ENCODE measurements around the gene KIAA1549.

KIAA1549 gene

GRCh38 chr7:138929969-138930368 lies 51.2 kb downstream of the KIAA1549 start:
- Histone ChIP-seq H3K9ac (ENCODE audit: low read depth in 1 of 2, low read length in 2 of 2) (no peak overlapping the region), H3K9me3 (ENCODE audit: control insufficient read depth in 1 of 2, low read length in 2 of 2) (no peaks in the 10 kb centered on the region), H3K4me1 (ENCODE audit: control insufficient read depth in 1 of 2, insufficient read depth in 2 of 2, low read length in 2 of 2) (peaks cover 6 to 7% of the 10 kb centered on the region in 2 donors), H3K27me3 (ENCODE audit: control insufficient read depth in 1 of 2, insufficient read depth in 2 of 2, low read length in 2 of 2) (no peaks in the 10 kb centered on the region), H3K36me3 (ENCODE audit: control insufficient read depth in 1 of 2, insufficient read depth in 2 of 2, low read length in 2 of 2) (no peaks in the 10 kb centered on the region), H3K4me3 (ENCODE audit: low read depth in 1 of 2, low read length in 2 of 2) (no peak overlapping the region), H3K27ac (ENCODE audit: low read depth, low read length) (no peak overlapping the region)

DNA sequence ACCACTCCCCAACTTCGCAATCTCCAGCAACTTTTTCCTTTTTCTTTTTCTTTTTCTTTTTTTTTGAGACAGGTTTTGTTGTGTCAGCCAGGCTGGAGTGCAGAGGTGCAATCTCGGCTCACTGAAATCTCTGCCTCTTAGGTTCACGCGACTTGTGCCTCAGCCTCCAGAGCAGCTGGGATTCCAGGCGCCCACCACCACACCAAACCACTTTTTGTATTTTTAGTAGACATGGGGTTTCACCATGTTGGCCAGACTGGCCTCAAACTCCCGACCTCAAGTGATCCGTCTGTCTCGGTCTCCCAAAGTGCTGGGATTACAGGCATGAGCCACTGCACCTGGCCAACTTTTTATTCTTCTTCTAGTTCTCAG lies 55.0 kb downstream of the KIAA1549 start:
- Histone ChIP-seq H3K4me1 (ENCODE audit: control insufficient read depth in 1 of 2, insufficient read depth in 2 of 2, low read length in 2 of 2) (no peaks in the 10 kb centered on the region), H3K4me3 (ENCODE audit: low read depth in 1 of 2, low read length in 2 of 2) (no peak overlapping the region), H3K27me3 (ENCODE audit: control insufficient read depth in 1 of 2, insufficient read depth in 2 of 2, low read length in 2 of 2) (no peaks in the 10 kb centered on the region), H3K9ac (ENCODE audit: low read depth in 1 of 2, low read length in 2 of 2) (no peak overlapping the region), H3K9me3 (ENCODE audit: control insufficient read depth in 1 of 2, low read length in 2 of 2) (no peaks in the 10 kb centered on the region), H3K36me3 (ENCODE audit: control insufficient read depth in 1 of 2, insufficient read depth in 2 of 2, low read length in 2 of 2) (no peaks in the 10 kb centered on the region), H3K27ac (ENCODE audit: low read depth, low read length) (no peak overlapping the region)

DNA sequence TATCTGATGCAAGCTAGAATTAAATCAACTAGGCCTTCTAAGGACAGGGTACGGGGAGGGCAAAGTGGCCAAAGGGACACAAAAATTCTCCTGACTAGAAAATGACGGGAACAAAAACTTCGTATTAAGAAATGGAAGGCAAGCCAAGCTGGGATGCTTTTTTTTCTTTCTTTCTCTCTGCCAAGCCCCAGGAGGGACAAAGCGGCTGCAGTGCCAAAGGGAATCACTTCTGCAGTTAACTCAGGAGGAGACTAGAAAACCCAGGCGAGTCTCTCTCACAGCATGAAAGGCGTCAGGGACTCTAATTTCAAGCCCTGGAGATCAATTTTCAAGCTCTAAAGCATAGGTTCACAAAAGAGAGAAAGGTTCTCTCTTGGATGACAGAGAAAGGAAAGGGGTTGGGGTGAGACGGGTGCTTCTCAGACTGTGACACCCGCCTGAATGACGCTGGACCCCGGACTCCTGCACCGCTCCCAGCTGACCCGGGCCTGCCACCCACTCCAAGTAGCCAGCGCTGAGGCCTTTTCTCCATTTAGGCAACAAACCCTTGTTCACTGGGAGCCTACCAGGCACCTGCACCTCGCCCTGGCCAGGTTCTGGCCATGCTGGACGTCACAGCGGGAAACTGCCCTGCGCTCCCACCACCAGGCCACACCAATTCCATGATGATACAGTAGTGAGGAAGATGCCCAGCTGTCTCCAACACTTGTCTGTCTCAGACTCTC lies 56.5 kb downstream of the KIAA1549 start:
- H3K4me1 ChIP-seq (ENCODE audit: control insufficient read depth in 1 of 2, insufficient read depth in 2 of 2, low read length in 2 of 2): no peaks in the 10 kb centered on the region
- no peak overlapping the region for H3K4me3 ChIP-seq (ENCODE audit: low read depth in 1 of 2, low read length in 2 of 2)
- no peak overlapping the region for H3K27ac ChIP-seq (ENCODE audit: low read depth, low read length)
- no peak overlapping the region for H3K9ac ChIP-seq (ENCODE audit: low read depth in 1 of 2, low read length in 2 of 2)
- no peaks in the 10 kb centered on the region for H3K9me3 ChIP-seq (ENCODE audit: control insufficient read depth in 1 of 2, low read length in 2 of 2)
- no peaks in the 10 kb centered on the region for H3K36me3 ChIP-seq (ENCODE audit: control insufficient read depth in 1 of 2, insufficient read depth in 2 of 2, low read length in 2 of 2)
- H3K27me3 ChIP-seq (ENCODE audit: control insufficient read depth in 1 of 2, insufficient read depth in 2 of 2, low read length in 2 of 2): no peaks in the 10 kb centered on the region

DNA sequence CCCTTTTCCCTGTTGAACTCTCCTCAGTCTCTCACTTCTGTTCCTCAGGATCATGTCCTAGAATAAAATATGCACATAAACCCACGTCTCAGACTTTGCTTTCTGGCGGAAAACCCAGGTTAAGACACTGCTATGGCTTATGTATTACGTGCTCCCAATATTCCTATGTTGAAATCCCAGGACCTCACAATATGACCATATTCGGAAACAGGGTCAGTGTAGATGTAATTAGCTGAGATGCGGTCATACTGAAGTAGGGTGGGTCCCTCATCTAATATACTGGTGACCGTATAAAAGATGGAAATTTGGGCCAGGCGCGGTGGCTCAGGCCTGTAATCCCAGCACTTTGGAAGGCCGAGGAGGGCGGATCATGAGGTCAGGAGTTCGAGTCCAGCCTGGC lies 59.9 kb downstream of the KIAA1549 start:
- H3K4me1 ChIP-seq (ENCODE audit: control insufficient read depth in 1 of 2, insufficient read depth in 2 of 2, low read length in 2 of 2): no peaks in the 10 kb centered on the region
- H3K27ac ChIP-seq (ENCODE audit: low read depth, low read length): no peak overlapping the region
- no peak overlapping the region for H3K4me3 ChIP-seq (ENCODE audit: low read depth in 1 of 2, low read length in 2 of 2)
- no peak overlapping the region for H3K9ac ChIP-seq (ENCODE audit: low read depth in 1 of 2, low read length in 2 of 2)
- no peaks in the 10 kb centered on the region for H3K9me3 ChIP-seq (ENCODE audit: control insufficient read depth in 1 of 2, low read length in 2 of 2)
- H3K36me3 ChIP-seq (ENCODE audit: control insufficient read depth in 1 of 2, insufficient read depth in 2 of 2, low read length in 2 of 2): peaks cover 0 to 14% of the 10 kb centered on the region in 2 donors
- no peaks in the 10 kb centered on the region for H3K27me3 ChIP-seq (ENCODE audit: control insufficient read depth in 1 of 2, insufficient read depth in 2 of 2, low read length in 2 of 2)

- H3K4me1 ChIP-seq (ENCODE audit: control insufficient read depth in 1 of 2, insufficient read depth in 2 of 2, low read length in 2 of 2): no peaks in the 10 kb centered on the region
- no peak overlapping the region for H3K27ac ChIP-seq (ENCODE audit: low read depth, low read length)
- no peaks in the 10 kb centered on the region for H3K27me3 ChIP-seq (ENCODE audit: control insufficient read depth in 1 of 2, insufficient read depth in 2 of 2, low read length in 2 of 2)
- no peak overlapping the region for H3K9ac ChIP-seq (ENCODE audit: low read depth in 1 of 2, low read length in 2 of 2)
- no peaks in the 10 kb centered on the region for H3K9me3 ChIP-seq (ENCODE audit: control insufficient read depth in 1 of 2, low read length in 2 of 2)
- H3K36me3 ChIP-seq (ENCODE audit: control insufficient read depth in 1 of 2, insufficient read depth in 2 of 2, low read length in 2 of 2): peaks cover 0 to 14% of the 10 kb centered on the region in 2 donors
- no peak overlapping the region for H3K4me3 ChIP-seq (ENCODE audit: low read depth in 1 of 2, low read length in 2 of 2)
These were observed 61.3 kb downstream of the KIAA1549 start for GRCh38 chr7:138919911-138920310.

DNA sequence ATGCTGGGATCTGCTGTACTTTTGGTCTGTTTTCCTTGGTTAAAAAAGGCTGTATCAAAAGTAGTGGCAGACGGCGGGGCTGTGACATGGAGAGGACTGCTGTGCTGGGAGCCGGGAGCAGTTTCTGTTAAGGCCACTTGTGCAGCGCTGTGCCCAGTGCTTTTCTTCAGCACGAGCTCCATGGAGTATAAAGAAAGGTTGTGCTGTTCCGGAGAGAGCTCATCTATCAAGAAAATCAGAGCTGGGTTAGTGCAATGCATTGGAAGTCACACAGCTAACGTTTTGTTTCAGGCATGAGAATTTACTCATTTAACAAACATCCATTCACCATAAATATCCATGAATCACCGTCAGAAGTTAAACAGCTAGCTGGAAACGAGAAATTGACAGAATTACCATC lies 62.0 kb downstream of the KIAA1549 start:
- H3K36me3 ChIP-seq (ENCODE audit: control insufficient read depth in 1 of 2, insufficient read depth in 2 of 2, low read length in 2 of 2): peaks cover 0 to 14% of the 10 kb centered on the region in 2 donors
- no peaks in the 10 kb centered on the region for H3K4me1 ChIP-seq (ENCODE audit: control insufficient read depth in 1 of 2, insufficient read depth in 2 of 2, low read length in 2 of 2)
- no peak overlapping the region for H3K27ac ChIP-seq (ENCODE audit: low read depth, low read length)
- H3K9ac ChIP-seq (ENCODE audit: low read depth in 1 of 2, low read length in 2 of 2): no peak overlapping the region
- no peak overlapping the region for H3K4me3 ChIP-seq (ENCODE audit: low read depth in 1 of 2, low read length in 2 of 2)
- H3K27me3 ChIP-seq (ENCODE audit: control insufficient read depth in 1 of 2, insufficient read depth in 2 of 2, low read length in 2 of 2): no peaks in the 10 kb centered on the region
- no peaks in the 10 kb centered on the region for H3K9me3 ChIP-seq (ENCODE audit: control insufficient read depth in 1 of 2, low read length in 2 of 2)

DNA sequence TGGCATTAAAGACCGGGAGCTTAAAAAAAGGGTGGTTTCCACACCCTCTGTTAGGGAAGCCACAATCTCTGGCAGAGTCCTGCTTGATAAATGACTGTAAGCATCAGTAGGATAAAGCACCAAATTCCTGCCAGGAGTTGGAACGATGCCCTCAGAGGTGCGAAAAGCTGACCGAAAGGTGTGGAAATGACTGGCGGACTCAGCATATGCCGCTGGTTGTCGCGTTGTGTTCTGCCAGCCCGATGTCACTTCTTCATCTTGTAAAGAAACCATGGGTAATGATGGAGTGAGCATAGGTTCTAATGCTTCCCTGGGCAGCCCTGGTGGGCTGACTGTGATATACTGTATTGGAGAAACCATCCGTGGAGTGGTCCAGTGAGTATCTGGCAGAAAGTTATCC lies 62.4 kb downstream of the KIAA1549 start:
- no peak overlapping the region for H3K9ac ChIP-seq (ENCODE audit: low read depth in 1 of 2, low read length in 2 of 2)
- H3K4me1 ChIP-seq (ENCODE audit: control insufficient read depth in 1 of 2, insufficient read depth in 2 of 2, low read length in 2 of 2): no peaks in the 10 kb centered on the region
- H3K4me3 ChIP-seq (ENCODE audit: low read depth in 1 of 2, low read length in 2 of 2): no peak overlapping the region
- H3K27me3 ChIP-seq (ENCODE audit: control insufficient read depth in 1 of 2, insufficient read depth in 2 of 2, low read length in 2 of 2): no peaks in the 10 kb centered on the region
- peaks cover 0 to 14% of the 10 kb centered on the region in 2 donors for H3K36me3 ChIP-seq (ENCODE audit: control insufficient read depth in 1 of 2, insufficient read depth in 2 of 2, low read length in 2 of 2)
- no peak overlapping the region for H3K27ac ChIP-seq (ENCODE audit: low read depth, low read length)
- no peaks in the 10 kb centered on the region for H3K9me3 ChIP-seq (ENCODE audit: control insufficient read depth in 1 of 2, low read length in 2 of 2)

DNA sequence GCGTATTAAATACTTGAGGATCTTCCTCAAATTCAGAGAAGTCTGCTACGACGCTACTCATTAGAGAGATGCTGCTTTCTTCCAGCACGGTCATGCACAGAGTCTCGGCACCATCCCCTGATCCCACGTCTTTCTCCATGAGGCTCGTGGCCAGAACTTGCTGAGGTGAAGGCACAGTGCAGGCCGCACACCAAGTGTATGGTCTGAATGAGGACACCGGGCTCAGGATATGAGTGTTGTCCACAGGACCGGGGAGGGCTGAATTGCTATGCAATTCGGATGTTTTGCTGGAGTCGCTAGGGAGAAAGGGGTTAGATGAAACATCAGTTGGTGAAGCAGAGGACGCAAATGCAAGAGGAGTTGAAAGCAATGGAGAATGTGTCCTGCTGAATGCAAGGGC lies 63.0 kb downstream of the KIAA1549 start:
- no peaks in the 10 kb centered on the region for H3K27me3 ChIP-seq (ENCODE audit: control insufficient read depth in 1 of 2, insufficient read depth in 2 of 2, low read length in 2 of 2)

DNA sequence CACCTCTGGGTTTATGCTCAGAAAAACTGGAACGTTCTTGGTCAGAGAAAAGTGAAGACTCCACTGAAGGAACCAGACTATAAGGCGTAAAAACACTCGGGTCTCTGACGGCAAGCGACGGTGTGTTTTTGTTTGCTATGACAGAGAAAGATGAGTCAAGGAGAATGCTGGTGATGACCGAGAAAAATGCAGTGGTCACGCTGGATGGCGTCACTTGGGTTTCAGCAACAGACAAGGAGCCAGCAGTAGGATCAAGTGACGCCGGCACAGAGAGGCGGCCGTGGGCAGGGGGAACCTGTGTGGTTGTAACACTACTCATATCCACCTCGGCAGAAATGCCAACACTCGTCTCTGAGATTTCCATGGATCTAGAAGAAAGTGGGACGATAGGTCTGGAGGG lies 63.4 kb downstream of the KIAA1549 start:
- Histone ChIP-seq H3K36me3 (ENCODE audit: control insufficient read depth in 1 of 2, insufficient read depth in 2 of 2, low read length in 2 of 2) (peaks cover 0 to 14% of the 10 kb centered on the region in 2 donors), H3K4me3 (ENCODE audit: low read depth in 1 of 2, low read length in 2 of 2) (no peak overlapping the region), H3K4me1 (ENCODE audit: control insufficient read depth in 1 of 2, insufficient read depth in 2 of 2, low read length in 2 of 2) (no peaks in the 10 kb centered on the region), H3K9me3 (ENCODE audit: control insufficient read depth in 1 of 2, low read length in 2 of 2) (no peaks in the 10 kb centered on the region), H3K9ac (ENCODE audit: low read depth in 1 of 2, low read length in 2 of 2) (no peak overlapping the region), H3K27me3 (ENCODE audit: control insufficient read depth in 1 of 2, insufficient read depth in 2 of 2, low read length in 2 of 2) (no peaks in the 10 kb centered on the region), H3K27ac (ENCODE audit: low read depth, low read length) (no peak overlapping the region)

More for the DNA sequence above, 63.0 kb downstream of the KIAA1549 start:
- peaks cover 0 to 14% of the 10 kb centered on the region in 2 donors for H3K36me3 ChIP-seq (ENCODE audit: control insufficient read depth in 1 of 2, insufficient read depth in 2 of 2, low read length in 2 of 2)
- H3K27ac ChIP-seq (ENCODE audit: low read depth, low read length): no peak overlapping the region
- no peaks in the 10 kb centered on the region for H3K9me3 ChIP-seq (ENCODE audit: control insufficient read depth in 1 of 2, low read length in 2 of 2)
- no peaks in the 10 kb centered on the region for H3K4me1 ChIP-seq (ENCODE audit: control insufficient read depth in 1 of 2, insufficient read depth in 2 of 2, low read length in 2 of 2)
- H3K9ac ChIP-seq (ENCODE audit: low read depth in 1 of 2, low read length in 2 of 2): no peak overlapping the region
- no peak overlapping the region for H3K4me3 ChIP-seq (ENCODE audit: low read depth in 1 of 2, low read length in 2 of 2)

DNA sequence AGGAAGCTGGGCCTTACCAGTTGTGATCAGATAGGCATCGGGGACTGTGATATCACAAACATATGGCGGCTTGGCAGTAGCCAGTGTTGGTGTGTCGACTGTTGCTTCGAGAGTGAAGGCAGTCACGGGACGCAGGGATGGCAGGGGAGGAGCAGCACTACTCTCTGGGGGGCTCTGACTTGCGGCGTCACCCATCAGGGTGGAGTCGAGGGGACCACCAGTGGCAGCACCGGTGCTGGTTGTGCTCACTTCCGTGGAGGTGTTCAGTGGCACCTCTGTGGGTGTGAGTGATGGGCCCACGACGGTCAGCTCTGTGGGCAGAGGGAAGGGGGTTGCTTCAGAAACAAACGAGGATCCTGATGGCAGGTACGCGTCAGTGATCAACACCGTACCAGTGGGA lies 64.5 kb downstream of the KIAA1549 start:
- H3K9me3 ChIP-seq (ENCODE audit: control insufficient read depth in 1 of 2, low read length in 2 of 2): no peaks in the 10 kb centered on the region
- H3K4me3 ChIP-seq (ENCODE audit: low read depth in 1 of 2, low read length in 2 of 2): no peak overlapping the region
- no peak overlapping the region for H3K27ac ChIP-seq (ENCODE audit: low read depth, low read length)
- H3K36me3 ChIP-seq (ENCODE audit: control insufficient read depth in 1 of 2, insufficient read depth in 2 of 2, low read length in 2 of 2): peaks cover 0 to 14% of the 10 kb centered on the region in 2 donors
- no peaks in the 10 kb centered on the region for H3K27me3 ChIP-seq (ENCODE audit: control insufficient read depth in 1 of 2, insufficient read depth in 2 of 2, low read length in 2 of 2)
- no peak overlapping the region for H3K9ac ChIP-seq (ENCODE audit: low read depth in 1 of 2, low read length in 2 of 2)
- no peaks in the 10 kb centered on the region for H3K4me1 ChIP-seq (ENCODE audit: control insufficient read depth in 1 of 2, insufficient read depth in 2 of 2, low read length in 2 of 2)
